Heart left ventricle (tissue), 13 donors: ENCODE results near the gene SZT2.

Source experiments
- CTCF ChIP-seq, 12 donors: fragments of 200-600 bp; sonication (generic) in 4 of 12; IDR thresholded peaks; one replicate each; pipeline versions ENCODE4 v1.5.0 to v1.8.0; 2018 to 2022; ENCODE audit warnings: antibody characterized with exemption in 12 of 12, mild to moderate bottlenecking in 5 of 12
- POLR2A ChIP-seq, 2 donors: fragments of 450-650 bp; IDR thresholded peaks; one replicate each; pipeline ENCODE4 v1.6.1; 2017; ENCODE audit warnings: antibody characterized with exemption in 2 of 2, mild to moderate bottlenecking in 2 of 2, moderate library complexity in 2 of 2
- donor health status: ischemic (EF 13 %, LVEDD 7.1; RV severe dilation, severe dysfunction).
- donor health status: DM: no; HTN: yes; CAD: no.
- donor health status: DM: no; HTN: no; CAD: no.
- donor health status: ischemic (EF 25% LVEDD 6.9; RV normal size, moderate dysfunction).
- donor health status: ischemic (EF 25% LVEDD 5.7; RV mildly dilated, moderate dysfunction).
- donor health status: ischemic (EF 35%, LVEDD 5.7; RV mildly dilated, moderate dysfunction).
- donor health status: nonischemic (EF 11% LVEDD 7.7; RV severe dilation, severe dysfunction).
- donor health status: DM: yes; HTN: yes; CAD: no.
- donor health status: PGD.
- donor health status: ischemic (EF 29% LVEDD 5.4; RV normal size, mild dysfunction).
- donor health status: nonischemic (EF 23%, LVEDD 6.1; RV moderate dilation, normal function).

GRCh38 chr1:43381612-43382011 lies 8.1 kb upstream of the SZT2 start:
- TF ChIP-seq CTCF (IDR thresholded peaks at IDR 0.05), result no peak
- no peak for TF ChIP-seq POLR2A (IDR thresholded peaks at IDR 0.05)
